HEK293T (cell line): ENCODE measurements around the gene PTPRD.

Experiments used
- CTCF ChIA-PET: fragments of 350-600 bp; formaldehyde crosslinking; extraction: SDS; loops from one replicate; lab custom pipeline; 2021; ENCODE audit warnings: antibody characterized with exemption, inconsistent platforms; lab: Yijun Ruan, JAX
- POLR2A ChIA-PET: fragments of 350-600 bp; formaldehyde crosslinking; extraction: SDS; loops from one replicate; lab custom pipeline; 2020; ENCODE audit warnings: antibody characterized with exemption, inconsistent platforms; lab: Yijun Ruan, JAX
- DNase-seq: peaks from one replicate; pipeline ENCODE4 v3.0.0; 2012; ENCODE audit warnings: mixed read lengths; ENCODE audit errors: extremely low spot score
- ARNT ChIP-seq: fragments of 450-650 bp; IDR thresholded peaks from 2 replicates; pipeline ENCODE4 v1.6.1; 2017; ENCODE audit warnings: mild to moderate bottlenecking
- BHLHE40 ChIP-seq: fragments of 450-650 bp; IDR thresholded peaks from 2 replicates; pipeline ENCODE4 v1.6.1; 2016; ENCODE audit warnings: mild to moderate bottlenecking, moderate library complexity, borderline replicate concordance
- CTBP1 ChIP-seq: fragments of 450-650 bp; IDR thresholded peaks from 2 replicates; pipeline ENCODE4 v1.6.1; 2016; ENCODE audit warnings: borderline replicate concordance
- ELF4 ChIP-seq: fragments of 450-650 bp; IDR thresholded peaks from 2 replicates; pipeline ENCODE4 v1.6.1; 2017; ENCODE audit warnings: antibody characterized with exemption
- FOXA1 ChIP-seq: fragments of 450-650 bp; IDR thresholded peaks from 2 replicates; pipeline ENCODE4 v1.6.1; 2016; ENCODE audit warnings: mild to moderate bottlenecking
- FOXK2 ChIP-seq: fragments of 450-650 bp; IDR thresholded peaks from 2 replicates; pipeline ENCODE4 v1.6.1; 2016; ENCODE audit warnings: mild to moderate bottlenecking
- FOXM1 ChIP-seq: fragments of 450-650 bp; IDR thresholded peaks from 2 replicates; pipeline ENCODE4 v1.6.1; 2017; ENCODE audit warnings: mild to moderate bottlenecking, borderline replicate concordance
- HDGF ChIP-seq: fragments of 450-650 bp; IDR thresholded peaks from 2 replicates; pipeline ENCODE4 v1.6.1; 2017; ENCODE audit warnings: antibody characterized with exemption, borderline replicate concordance
- L3MBTL2 ChIP-seq: fragments of 450-650 bp; conservative IDR thresholded peaks from 2 replicates; pipeline ENCODE4 v1.6.1; 2016; ENCODE audit warnings: mild to moderate bottlenecking
- LEF1 ChIP-seq: fragments of 450-650 bp; IDR thresholded peaks from 2 replicates; pipeline ENCODE4 v1.6.1; 2017; ENCODE audit warnings: mild to moderate bottlenecking, borderline replicate concordance
- NFRKB ChIP-seq: fragments of 450-650 bp; IDR thresholded peaks from 2 replicates; pipeline ENCODE4 v1.6.1; 2016; ENCODE audit warnings: mild to moderate bottlenecking, moderate library complexity
- SP1 ChIP-seq: fragments of 450-650 bp; IDR thresholded peaks from 2 replicates; pipeline ENCODE4 v1.6.1; 2017
- SUZ12 ChIP-seq: fragments of 450-650 bp; IDR thresholded peaks from 2 replicates; pipeline ENCODE4 v1.6.1; 2016; ENCODE audit warnings: mild to moderate bottlenecking
- TARDBP ChIP-seq: fragments of 450-650 bp; IDR thresholded peaks from 2 replicates; pipeline ENCODE4 v1.6.1; 2016
- ZNF384 ChIP-seq: fragments of 450-650 bp; IDR thresholded peaks from 2 replicates; pipeline ENCODE4 v1.6.1; 2016
- TF ChIP-seq, protein P1 (sequence below): fragments of 450-650 bp; IDR thresholded peaks from 2 replicates; pipeline ENCODE4 v1.6.1; 2016

PTPRD gene

DNA sequence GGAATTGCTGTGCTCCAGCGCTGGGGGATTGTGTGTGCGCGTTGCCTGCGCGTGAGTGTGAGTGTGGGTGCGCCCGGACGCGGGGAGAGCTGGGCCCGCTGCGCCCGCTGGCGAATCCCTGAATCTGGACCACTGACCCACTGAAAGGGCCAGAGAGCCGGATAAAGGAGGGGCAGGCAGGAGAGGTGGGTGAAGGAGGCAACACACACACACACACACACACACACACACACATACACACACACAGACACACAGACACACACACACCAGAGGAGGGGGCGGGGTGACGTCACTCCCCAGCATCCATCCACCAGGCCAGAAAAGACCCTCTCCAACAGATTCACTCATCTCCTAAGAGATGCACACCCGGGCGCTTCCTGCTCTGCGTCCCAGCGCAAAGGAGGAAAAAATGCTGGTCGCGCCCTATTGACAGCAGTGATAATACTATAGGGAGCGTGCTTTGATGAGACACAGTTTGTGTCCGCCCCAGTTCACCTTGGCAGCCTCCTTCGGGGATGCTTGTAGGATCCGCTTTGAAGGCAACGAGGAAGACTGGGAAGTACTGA, 1754.1 kb downstream of the PTPRD start:
- ChIA-PET POLR2A (no interaction called here), CTCF (no interaction called here)
- TF ChIP-seq NFRKB (no peak), ARNT (no peak), FOXM1 (no peak), ELF4 (no peak), BHLHE40 (no peak), CTBP1 (no peak), ZNF384 (no peak), TARDBP (no peak), FOXK2 (no peak)
- TF ChIP-seq, protein P1, sequence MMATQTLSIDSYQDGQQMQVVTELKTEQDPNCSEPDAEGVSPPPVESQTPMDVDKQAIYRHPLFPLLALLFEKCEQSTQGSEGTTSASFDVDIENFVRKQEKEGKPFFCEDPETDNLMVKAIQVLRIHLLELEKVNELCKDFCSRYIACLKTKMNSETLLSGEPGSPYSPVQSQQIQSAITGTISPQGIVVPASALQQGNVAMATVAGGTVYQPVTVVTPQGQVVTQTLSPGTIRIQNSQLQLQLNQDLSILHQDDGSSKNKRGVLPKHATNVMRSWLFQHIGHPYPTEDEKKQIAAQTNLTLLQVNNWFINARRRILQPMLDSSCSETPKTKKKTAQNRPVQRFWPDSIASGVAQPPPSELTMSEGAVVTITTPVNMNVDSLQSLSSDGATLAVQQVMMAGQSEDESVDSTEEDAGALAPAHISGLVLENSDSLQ, result no peak
- no peak for DNase-seq

DNA sequence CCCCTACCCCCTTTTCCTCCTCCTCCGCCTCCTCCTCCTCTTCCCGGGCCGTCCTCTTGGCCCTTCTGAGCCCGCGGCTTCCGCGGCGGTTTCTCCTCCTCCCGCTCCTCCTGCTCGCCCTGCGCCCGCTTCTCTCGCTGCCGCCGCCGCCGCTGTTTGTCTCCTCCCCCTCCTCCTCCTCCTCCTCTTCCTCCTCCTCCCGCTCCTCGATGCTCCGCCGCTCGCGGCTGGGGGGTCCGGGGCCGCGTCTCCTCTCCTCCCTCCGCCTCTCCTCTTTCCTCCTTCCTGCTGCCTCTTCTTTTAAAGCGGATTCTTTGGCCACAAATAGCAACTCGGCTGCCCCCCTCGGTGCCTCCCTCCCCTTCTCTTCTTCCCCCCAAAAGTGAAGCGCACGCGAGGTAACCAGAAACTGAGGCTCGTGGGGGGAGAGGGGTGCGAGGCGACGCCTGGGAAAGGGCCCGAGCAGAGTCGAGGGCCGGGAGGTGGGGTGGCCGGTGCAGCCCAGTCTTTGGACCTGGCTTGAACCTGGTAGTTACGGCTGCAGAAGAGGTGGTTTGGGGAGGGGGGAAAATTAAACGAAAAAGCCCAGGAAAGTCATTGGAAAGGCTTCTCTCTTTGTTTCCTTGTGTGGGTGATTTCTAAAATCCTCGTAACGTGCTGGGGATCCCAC, 1754.7 kb downstream of the PTPRD start:
- CTCF ChIA-PET, result no interaction called here
- TF ChIP-seq L3MBTL2, result no peak
- TF ChIP-seq CTBP1, result no peak
- no peak for TF ChIP-seq FOXA1
- TF ChIP-seq HDGF, result no peak
- TF ChIP-seq ARNT, result no peak
- DNase-seq, result peak; percentile 16
- POLR2A ChIA-PET, result no interaction called here

DNA sequence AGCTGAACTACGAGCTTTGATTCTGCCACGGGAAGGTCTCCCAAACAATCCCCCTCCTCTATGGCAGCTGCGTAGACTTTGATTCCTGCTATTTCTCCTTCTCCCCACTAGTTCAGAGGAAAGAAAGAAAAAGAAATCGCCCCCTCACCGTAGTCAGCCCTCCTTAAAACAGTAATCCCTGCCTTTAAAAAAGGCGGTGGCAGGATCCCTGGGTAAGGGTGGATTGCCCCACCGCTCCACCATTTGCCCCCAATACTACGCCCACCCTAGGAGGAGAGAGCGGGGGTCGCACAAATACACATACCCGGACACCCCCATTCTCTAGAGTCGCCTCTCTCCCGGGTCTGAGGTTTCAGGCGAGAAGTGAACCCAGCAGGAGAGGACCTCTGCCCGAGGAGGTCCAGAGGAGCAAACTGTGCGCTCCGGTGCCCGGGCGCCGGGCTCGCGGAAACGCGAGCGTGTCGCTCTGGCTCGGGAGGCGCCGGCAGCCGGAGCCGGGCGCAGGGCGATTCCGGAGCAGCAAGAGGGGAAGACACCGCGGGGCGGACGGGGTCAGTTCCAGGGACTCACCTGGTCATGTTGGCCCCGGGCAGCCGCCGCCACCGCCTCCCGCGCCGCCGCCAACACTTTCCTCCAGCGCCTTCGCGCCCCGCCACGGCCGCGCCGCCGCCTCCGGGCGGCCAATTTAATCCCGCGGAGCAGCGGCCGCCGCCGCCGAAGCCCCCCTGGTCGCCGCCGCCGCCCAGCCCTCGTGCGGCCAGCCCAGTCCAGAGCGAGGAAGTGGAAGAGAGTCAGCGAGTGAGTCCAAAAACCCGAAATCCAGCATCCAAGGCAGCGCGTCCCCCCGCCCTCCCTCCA, 1755.5 kb downstream of the PTPRD start:
- CTCF ChIA-PET, result no interaction called here
- POLR2A ChIA-PET, result no interaction called here
- TF ChIP-seq L3MBTL2 (no peak), CTBP1 (no peak), HDGF (no peak), FOXM1 (no peak), SP1 (no peak), BHLHE40 (no peak), FOXA1 (no peak), TARDBP (no peak), ZNF384 (no peak), ELF4 (no peak), LEF1 (no peak), NFRKB (no peak), ARNT (no peak), SUZ12 (no peak), FOXK2 (no peak)
- TF ChIP-seq, protein P1, result no peak
- DNase-seq, result peak; percentile 13

DNA sequence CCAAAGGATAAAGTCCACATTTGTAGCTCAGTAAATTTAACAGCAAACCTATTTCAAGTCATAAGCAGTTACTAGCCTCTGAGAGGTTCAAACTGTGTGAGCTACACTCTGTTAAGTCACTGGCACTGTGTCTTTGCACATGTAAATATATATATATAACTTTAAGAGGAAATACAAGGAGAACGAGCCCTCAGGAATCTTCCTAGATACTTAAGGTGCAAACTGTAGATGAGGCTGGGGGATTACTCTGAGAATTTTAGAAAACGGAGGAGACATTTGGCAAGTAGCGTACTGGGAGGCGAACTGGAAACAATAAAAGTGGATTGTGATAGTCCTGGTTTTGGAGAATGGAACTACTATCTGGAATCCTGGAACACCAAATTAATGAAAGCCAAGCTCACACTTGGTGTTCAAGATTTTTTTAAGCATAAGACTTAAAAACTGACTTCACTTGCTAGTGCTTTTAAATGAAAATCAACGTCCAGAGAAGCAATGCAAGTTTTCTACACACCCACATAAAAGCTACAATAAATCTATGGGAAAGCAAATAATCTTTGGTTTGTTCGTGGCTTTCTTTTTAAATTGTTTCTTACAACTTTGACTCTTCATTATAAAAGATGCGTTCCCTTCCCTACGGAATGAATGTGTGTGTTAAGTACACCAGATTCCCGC, 1756.3 kb downstream of the PTPRD start:
- TF ChIP-seq HDGF (no peak), ARNT (no peak), FOXA1 (no peak), L3MBTL2 (no peak), NFRKB (no peak), SP1 (no peak), FOXM1 (no peak), CTBP1 (no peak)
- TF ChIP-seq, protein P1, result no peak
- CTCF ChIA-PET, result no interaction called here
- POLR2A ChIA-PET, result no interaction called here
- no peak for DNase-seq

DNA sequence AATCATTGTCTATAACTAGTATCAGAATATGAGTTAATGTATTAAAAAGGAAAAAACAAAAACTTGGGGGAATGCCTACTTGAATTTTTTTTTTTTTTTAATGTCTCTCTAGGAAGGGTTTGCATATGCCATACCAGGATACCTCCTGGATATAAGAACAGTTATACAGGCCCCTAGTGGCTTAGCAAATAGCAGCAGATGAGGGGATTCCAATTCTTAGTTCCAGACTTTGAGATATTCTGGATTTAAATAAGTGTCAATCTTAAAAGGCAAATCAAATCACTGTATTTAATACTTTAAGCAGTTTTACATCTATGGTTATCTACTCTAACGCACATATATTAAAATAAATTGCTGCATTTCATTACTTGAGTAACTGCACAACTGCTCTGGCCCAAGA, 1757.8 kb downstream of the PTPRD start:
- DNase-seq, result no peak
- CTCF ChIA-PET, result no interaction called here
- TF ChIP-seq SP1 (no peak), SUZ12 (no peak), CTBP1 (no peak), HDGF (no peak), FOXK2 (no peak), ZNF384 (no peak), BHLHE40 (no peak), L3MBTL2 (no peak), FOXM1 (no peak), LEF1 (no peak), NFRKB (no peak), TARDBP (no peak)
- TF ChIP-seq, protein P1, result no peak
- POLR2A ChIA-PET, result no interaction called here
